Activated CD4-positive, alpha-beta T cell treated with anti-CD3 and anti-CD28 coated beads, Interleukin-2, amount 50 U/mL, for 4 hours (primary cell): ENCODE data around the gene BORCS6.
A peak's percentile ranks its signal among the peaks of the same experiment; 100 is the strongest.

Experiments
- DNase-seq, 2 experiments: peaks; one replicate each; pipeline ENCODE4 v3.0.0-alpha.2; 2020

The BORCS6 gene

GRCh38 chr17:8153957-8154607, 35.9 kb downstream of the BORCS6 start:
- DNase-seq, result peak; percentile 81 to 86

- peak in 1 of 2 experiments; percentile 61 for DNase-seq
Measured at GRCh38 chr17:8153525-8153956, 36.4 kb downstream of the BORCS6 start.

- no peak for DNase-seq
Measured at GRCh38 chr17:8153031-8153451, 36.9 kb downstream of the BORCS6 start.

- DNase-seq, result peak; percentile 83 to 84
Measured at GRCh38 chr17:8152112-8152775, 37.7 kb downstream of the BORCS6 start, which contains the start of gene PER1. TSS of gene PER1 (minus strand) at chr17:8152404. CDS start at chr17:8150706, 1,698 bp downstream.

- no peak for DNase-seq
Measured at GRCh38 chr17:8151641-8152111, 38.3 kb downstream of the BORCS6 start.

GRCh38 chr17:8151120-8151640, 38.8 kb downstream of the BORCS6 start:
- peak; percentile 83 to 85 for DNase-seq

GRCh38 chr17:8150194-8151119, 39.5 kb downstream of the BORCS6 start:
- no peak for DNase-seq

- no peak for DNase-seq
Measured at GRCh38 chr17:8149419-8150193, 40.4 kb downstream of the BORCS6 start.

GRCh38 chr17:8148560-8148959, 41.4 kb downstream of the BORCS6 start:
- no peak for DNase-seq

- DNase-seq, result no peak
Measured at GRCh38 chr17:8147805-8148404, 42.1 kb downstream of the BORCS6 start.

GRCh38 chr17:8147141-8147804, 42.7 kb downstream of the BORCS6 start:
- no peak for DNase-seq

GRCh38 chr17:8146381-8147140, 43.4 kb downstream of the BORCS6 start:
- no peak for DNase-seq

- no peak for DNase-seq
Measured at GRCh38 chr17:8145811-8146210, 44.2 kb downstream of the BORCS6 start.

GRCh38 chr17:8144401-8145231, 45.4 kb downstream of the BORCS6 start:
- no peak for DNase-seq

GRCh38 chr17:8143581-8144400, 46.2 kb downstream of the BORCS6 start:
- DNase-seq, result no peak

GRCh38 chr17:8142887-8143580, 46.9 kb downstream of the BORCS6 start:
- DNase-seq, result no peak

- no peak for DNase-seq
Measured at GRCh38 chr17:8142158-8142886, 47.7 kb downstream of the BORCS6 start.
